ENCODE data around the gene TRIM67.

GRCh38 chr1:231208980-231209379 lies 47.1 kb downstream of the TRIM67 start:
- no peak for TF ChIP-seq ZNF423 (CRISPR knock-in tag; IDR thresholded peaks at IDR 0.05)
- TF ChIP-seq, protein P1, sequence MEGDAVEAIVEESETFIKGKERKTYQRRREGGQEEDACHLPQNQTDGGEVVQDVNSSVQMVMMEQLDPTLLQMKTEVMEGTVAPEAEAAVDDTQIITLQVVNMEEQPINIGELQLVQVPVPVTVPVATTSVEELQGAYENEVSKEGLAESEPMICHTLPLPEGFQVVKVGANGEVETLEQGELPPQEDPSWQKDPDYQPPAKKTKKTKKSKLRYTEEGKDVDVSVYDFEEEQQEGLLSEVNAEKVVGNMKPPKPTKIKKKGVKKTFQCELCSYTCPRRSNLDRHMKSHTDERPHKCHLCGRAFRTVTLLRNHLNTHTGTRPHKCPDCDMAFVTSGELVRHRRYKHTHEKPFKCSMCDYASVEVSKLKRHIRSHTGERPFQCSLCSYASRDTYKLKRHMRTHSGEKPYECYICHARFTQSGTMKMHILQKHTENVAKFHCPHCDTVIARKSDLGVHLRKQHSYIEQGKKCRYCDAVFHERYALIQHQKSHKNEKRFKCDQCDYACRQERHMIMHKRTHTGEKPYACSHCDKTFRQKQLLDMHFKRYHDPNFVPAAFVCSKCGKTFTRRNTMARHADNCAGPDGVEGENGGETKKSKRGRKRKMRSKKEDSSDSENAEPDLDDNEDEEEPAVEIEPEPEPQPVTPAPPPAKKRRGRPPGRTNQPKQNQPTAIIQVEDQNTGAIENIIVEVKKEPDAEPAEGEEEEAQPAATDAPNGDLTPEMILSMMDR (IDR thresholded peaks at IDR 0.05), result no peak
- TF ChIP-seq TEAD4 (CRISPR knock-in tag; IDR thresholded peaks at IDR 0.05), result no peak
- no peak for TF ChIP-seq USF2 (CRISPR knock-in tag; IDR thresholded peaks at IDR 0.05)
- TF ChIP-seq MAX (CRISPR knock-in tag; IDR thresholded peaks at IDR 0.05), result no peak
- no peak for TF ChIP-seq NFE2L1 (CRISPR knock-in tag; IDR thresholded peaks at IDR 0.05)
- TF ChIP-seq, protein P2, sequence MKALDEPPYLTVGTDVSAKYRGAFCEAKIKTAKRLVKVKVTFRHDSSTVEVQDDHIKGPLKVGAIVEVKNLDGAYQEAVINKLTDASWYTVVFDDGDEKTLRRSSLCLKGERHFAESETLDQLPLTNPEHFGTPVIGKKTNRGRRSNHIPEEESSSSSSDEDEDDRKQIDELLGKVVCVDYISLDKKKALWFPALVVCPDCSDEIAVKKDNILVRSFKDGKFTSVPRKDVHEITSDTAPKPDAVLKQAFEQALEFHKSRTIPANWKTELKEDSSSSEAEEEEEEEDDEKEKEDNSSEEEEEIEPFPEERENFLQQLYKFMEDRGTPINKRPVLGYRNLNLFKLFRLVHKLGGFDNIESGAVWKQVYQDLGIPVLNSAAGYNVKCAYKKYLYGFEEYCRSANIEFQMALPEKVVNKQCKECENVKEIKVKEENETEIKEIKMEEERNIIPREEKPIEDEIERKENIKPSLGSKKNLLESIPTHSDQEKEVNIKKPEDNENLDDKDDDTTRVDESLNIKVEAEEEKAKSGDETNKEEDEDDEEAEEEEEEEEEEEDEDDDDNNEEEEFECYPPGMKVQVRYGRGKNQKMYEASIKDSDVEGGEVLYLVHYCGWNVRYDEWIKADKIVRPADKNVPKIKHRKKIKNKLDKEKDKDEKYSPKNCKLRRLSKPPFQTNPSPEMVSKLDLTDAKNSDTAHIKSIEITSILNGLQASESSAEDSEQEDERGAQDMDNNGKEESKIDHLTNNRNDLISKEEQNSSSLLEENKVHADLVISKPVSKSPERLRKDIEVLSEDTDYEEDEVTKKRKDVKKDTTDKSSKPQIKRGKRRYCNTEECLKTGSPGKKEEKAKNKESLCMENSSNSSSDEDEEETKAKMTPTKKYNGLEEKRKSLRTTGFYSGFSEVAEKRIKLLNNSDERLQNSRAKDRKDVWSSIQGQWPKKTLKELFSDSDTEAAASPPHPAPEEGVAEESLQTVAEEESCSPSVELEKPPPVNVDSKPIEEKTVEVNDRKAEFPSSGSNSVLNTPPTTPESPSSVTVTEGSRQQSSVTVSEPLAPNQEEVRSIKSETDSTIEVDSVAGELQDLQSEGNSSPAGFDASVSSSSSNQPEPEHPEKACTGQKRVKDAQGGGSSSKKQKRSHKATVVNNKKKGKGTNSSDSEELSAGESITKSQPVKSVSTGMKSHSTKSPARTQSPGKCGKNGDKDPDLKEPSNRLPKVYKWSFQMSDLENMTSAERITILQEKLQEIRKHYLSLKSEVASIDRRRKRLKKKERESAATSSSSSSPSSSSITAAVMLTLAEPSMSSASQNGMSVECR (CRISPR knock-in tag; IDR thresholded peaks at IDR 0.05; ENCODE audit: borderline replicate concordance), result no peak
- TF ChIP-seq TCF7 (CRISPR knock-in tag; IDR thresholded peaks at IDR 0.05; ENCODE audit: low read depth), result no peak
- TF ChIP-seq ELF4 (CRISPR knock-in tag; IDR thresholded peaks at IDR 0.05; ENCODE audit: low read depth), result no peak
- no peak for TF ChIP-seq ATF1 (CRISPR knock-in tag; IDR thresholded peaks at IDR 0.05)
- no peak for TF ChIP-seq MXD4 (CRISPR knock-in tag; IDR thresholded peaks at IDR 0.05; ENCODE audit: borderline replicate concordance)
